ENCODE results near the gene AP1S2.

The AP1S2 gene

DNA sequence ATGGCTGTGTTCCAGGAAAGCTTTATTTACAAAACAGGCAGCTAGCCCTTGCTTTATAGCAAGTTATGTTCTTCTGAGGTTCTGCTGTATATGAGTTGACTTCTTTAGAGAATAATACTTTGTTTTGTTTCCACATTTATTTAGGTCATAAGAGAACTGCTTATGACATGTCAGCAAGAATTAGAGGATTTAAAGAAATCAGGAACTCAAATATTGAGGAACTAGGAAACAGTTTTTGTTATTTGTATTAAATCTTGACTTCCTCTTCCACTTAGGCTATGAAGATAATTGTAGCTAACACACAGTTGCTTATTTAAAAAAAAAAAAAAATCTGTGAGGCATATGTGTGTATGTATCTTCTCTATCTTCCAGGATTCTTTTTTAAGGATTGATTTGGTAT is 50.0 kb downstream of the AP1S2 start:
- Histone ChIP-seq H3K36me3 (ENCODE audit: control insufficient read depth, low read length) (peaks cover 23% of the 10 kb centered on the region), H3K9me2 (replicated peaks; ENCODE audit: control insufficient read depth, low read length) (no peaks in the 10 kb centered on the region), H4K20me1 (ENCODE audit: control insufficient read depth, insufficient read depth, low read depth, low read length) (no peaks in the 10 kb centered on the region), H3K4me1 (ENCODE audit: control insufficient read depth, low read length) (no peaks in the 10 kb centered on the region), H3K27me3 (ENCODE audit: control insufficient read depth, low read length) (no peaks in the 10 kb centered on the region), H3K4me3 (ENCODE audit: low read length) (no peak overlapping the region), H3K9me3 (ENCODE audit: control insufficient read depth, insufficient read depth, low read length) (no peaks in the 10 kb centered on the region), H3K27ac (ENCODE audit: low read depth, low read length) (no peak overlapping the region), H3K79me2 (ENCODE audit: control insufficient read depth, low read length) (no peaks in the 10 kb centered on the region), H3K4me2 (ENCODE audit: low read length) (no peak overlapping the region), H3F3A (ENCODE audit: control insufficient read depth, insufficient read depth) (no peaks in the 10 kb centered on the region)
- TF ChIP-seq EZH2phosphoT487 (IDR thresholded peaks at IDR 0.05; ENCODE audit: borderline replicate concordance, low read length), result no peak
- TF ChIP-seq, protein P1, sequence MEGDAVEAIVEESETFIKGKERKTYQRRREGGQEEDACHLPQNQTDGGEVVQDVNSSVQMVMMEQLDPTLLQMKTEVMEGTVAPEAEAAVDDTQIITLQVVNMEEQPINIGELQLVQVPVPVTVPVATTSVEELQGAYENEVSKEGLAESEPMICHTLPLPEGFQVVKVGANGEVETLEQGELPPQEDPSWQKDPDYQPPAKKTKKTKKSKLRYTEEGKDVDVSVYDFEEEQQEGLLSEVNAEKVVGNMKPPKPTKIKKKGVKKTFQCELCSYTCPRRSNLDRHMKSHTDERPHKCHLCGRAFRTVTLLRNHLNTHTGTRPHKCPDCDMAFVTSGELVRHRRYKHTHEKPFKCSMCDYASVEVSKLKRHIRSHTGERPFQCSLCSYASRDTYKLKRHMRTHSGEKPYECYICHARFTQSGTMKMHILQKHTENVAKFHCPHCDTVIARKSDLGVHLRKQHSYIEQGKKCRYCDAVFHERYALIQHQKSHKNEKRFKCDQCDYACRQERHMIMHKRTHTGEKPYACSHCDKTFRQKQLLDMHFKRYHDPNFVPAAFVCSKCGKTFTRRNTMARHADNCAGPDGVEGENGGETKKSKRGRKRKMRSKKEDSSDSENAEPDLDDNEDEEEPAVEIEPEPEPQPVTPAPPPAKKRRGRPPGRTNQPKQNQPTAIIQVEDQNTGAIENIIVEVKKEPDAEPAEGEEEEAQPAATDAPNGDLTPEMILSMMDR (IDR thresholded peaks at IDR 0.05; ENCODE audit: low read depth, low read length, poor library complexity, severe bottlenecking), result no peak

DNA sequence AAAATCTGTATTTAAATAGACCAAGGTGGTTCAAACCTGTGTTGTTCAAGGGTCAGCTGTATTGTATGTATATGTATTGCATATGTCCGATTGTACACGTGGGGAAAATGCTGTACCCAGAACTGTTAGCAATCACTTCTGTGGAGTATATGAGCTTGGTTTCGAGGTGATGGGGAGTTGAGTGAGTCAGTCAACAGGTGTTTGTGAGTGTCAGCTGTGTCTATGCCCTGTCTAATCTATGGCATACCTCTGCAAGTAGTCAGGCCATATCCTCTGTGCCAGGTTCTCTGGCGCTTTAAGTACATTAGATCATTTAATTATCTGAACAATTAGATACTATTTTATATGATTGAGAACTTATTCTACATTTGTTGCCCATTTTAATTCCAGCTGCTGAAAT is 56.9 kb downstream of the AP1S2 start:
- H3K4me3 ChIP-seq (ENCODE audit: low read length), result no peak overlapping the region
- peaks cover 48% of the 10 kb centered on the region for H3K79me2 ChIP-seq (ENCODE audit: control insufficient read depth, low read length)
- no peak overlapping the region for H3K4me2 ChIP-seq (ENCODE audit: low read length)
- H3K27ac ChIP-seq (ENCODE audit: low read depth, low read length), result no peak overlapping the region
- H3K4me1 ChIP-seq (ENCODE audit: control insufficient read depth, low read length), result no peaks in the 10 kb centered on the region
- H3K9me3 ChIP-seq (ENCODE audit: control insufficient read depth, insufficient read depth, low read length), result no peaks in the 10 kb centered on the region
- H3K27me3 ChIP-seq (ENCODE audit: control insufficient read depth, low read length), result no peaks in the 10 kb centered on the region
- TF ChIP-seq, protein P1 (IDR thresholded peaks at IDR 0.05; ENCODE audit: low read depth, low read length, poor library complexity, severe bottlenecking), result no peak
- no peak for TF ChIP-seq EZH2phosphoT487 (IDR thresholded peaks at IDR 0.05; ENCODE audit: borderline replicate concordance, low read length)
- H3K9me2 ChIP-seq (replicated peaks; ENCODE audit: control insufficient read depth, low read length), result no peaks in the 10 kb centered on the region
- H3F3A ChIP-seq (ENCODE audit: control insufficient read depth, insufficient read depth), result no peaks in the 10 kb centered on the region; the same call in 1 of the 2 replicates
- no peaks in the 10 kb centered on the region for H4K20me1 ChIP-seq (ENCODE audit: control insufficient read depth, insufficient read depth, low read depth, low read length)
- H3K36me3 ChIP-seq (ENCODE audit: control insufficient read depth, low read length), result peaks cover 15% of the 10 kb centered on the region

DNA sequence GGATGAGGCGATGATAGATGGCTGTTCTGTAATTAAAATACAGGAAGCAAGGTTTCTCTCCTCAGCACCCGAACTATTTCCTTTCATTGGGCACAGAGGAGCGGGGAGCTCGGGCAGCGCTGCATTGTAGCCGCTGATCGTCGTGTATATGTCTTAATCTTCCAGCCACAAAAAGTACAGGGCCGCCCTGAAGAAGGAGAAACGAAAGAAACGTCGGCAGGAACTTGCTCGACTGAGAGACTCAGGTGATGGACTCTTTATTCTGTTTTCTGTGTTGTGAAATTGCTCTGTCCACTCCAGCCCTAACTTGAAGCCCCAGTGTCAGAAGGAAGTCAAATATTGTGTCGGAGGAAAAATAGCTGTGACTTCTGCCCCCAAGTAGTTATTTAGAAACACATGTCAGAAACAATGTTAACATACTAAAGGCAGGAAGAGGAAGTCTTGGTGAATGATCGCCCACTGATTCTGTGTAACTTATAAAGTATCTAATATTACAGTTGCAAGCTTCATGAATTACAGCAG is 63.8 kb downstream of the AP1S2 start:
- H3K4me2 ChIP-seq (ENCODE audit: low read length), result peak overlapping the region; percentile 74
- H3K27me3 ChIP-seq (ENCODE audit: control insufficient read depth, low read length), result no peaks in the 10 kb centered on the region
- H3K27ac ChIP-seq (ENCODE audit: low read depth, low read length), result peak overlapping the region; percentile 68
- H3F3A ChIP-seq (ENCODE audit: control insufficient read depth, insufficient read depth), result no peaks in the 10 kb centered on the region; the same call in 1 of the 2 replicates
- TF ChIP-seq, protein P1 (IDR thresholded peaks at IDR 0.05; ENCODE audit: low read depth, low read length, poor library complexity, severe bottlenecking), result no peak
- no peak for TF ChIP-seq EZH2phosphoT487 (IDR thresholded peaks at IDR 0.05; ENCODE audit: borderline replicate concordance, low read length)
- no peaks in the 10 kb centered on the region for H3K9me2 ChIP-seq (replicated peaks; ENCODE audit: control insufficient read depth, low read length)
- no peaks in the 10 kb centered on the region for H3K9me3 ChIP-seq (ENCODE audit: control insufficient read depth, insufficient read depth, low read length)
- peaks cover 5% of the 10 kb centered on the region; the same call in 1 of the 2 replicates for H3K4me1 ChIP-seq (ENCODE audit: control insufficient read depth, low read length)
- H3K79me2 ChIP-seq (ENCODE audit: control insufficient read depth, low read length), result peaks cover 49% of the 10 kb centered on the region
- H4K20me1 ChIP-seq (ENCODE audit: control insufficient read depth, insufficient read depth, low read depth, low read length), result no peaks in the 10 kb centered on the region
- H3K36me3 ChIP-seq (ENCODE audit: control insufficient read depth, low read length), result peaks cover 15% of the 10 kb centered on the region
- peak overlapping the region; percentile 87 for H3K4me3 ChIP-seq (ENCODE audit: low read length)
